GM12865 (cell line): Measurements from ENCODE around the gene MRPL40.

Source experiments
- DNase-seq: peaks from one replicate; pipeline ENCODE4 v3.0.0; 2010; ENCODE audit warnings: low read depth
- H3K4me3 ChIP-seq: 2 replicates; pipeline ENCODE4 v1.5.1; 2011; ENCODE audit warnings: mild to moderate bottlenecking, low read depth, low read length, control low read depth
- TF ChIP-seq, protein P1 (sequence below): IDR thresholded peaks from 2 replicates; pipeline ENCODE4 v1.5.1; 2011; ENCODE audit warnings: low read length, control low read depth, low read depth, inconsistent platforms; ENCODE audit not compliant: insufficient read depth; ENCODE audit errors: missing control alignments

MRPL40 gene

DNA sequence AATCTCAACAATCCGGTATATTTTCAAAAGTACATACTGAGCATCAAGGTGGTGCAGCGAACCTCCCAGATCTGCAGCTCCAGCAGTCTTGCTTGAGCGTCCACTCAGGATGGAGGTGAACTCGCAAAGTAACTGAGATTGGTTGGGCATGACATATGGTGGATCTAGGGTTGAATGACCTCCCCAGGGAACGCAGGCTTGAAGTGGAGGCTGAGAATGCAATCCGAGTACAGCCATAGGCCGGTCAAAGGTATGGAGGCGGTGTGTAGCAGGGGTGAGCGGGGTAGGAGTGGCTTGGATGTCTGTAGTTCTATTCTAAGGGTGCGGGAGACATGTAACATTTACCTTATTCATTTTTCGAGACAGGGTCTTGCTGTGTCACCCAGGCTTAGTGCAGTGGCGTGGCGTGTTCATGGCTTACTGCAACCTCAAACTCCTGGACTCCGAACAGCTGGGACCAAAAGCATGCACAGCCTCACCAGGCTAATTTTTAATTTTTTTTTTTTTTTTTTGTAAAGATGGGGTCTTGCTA is 15.8 kb downstream of the MRPL40 start:
- peak overlapping the region; percentile 72 for H3K4me3 ChIP-seq
- peak; percentile 86 for DNase-seq
- TF ChIP-seq, protein P1, sequence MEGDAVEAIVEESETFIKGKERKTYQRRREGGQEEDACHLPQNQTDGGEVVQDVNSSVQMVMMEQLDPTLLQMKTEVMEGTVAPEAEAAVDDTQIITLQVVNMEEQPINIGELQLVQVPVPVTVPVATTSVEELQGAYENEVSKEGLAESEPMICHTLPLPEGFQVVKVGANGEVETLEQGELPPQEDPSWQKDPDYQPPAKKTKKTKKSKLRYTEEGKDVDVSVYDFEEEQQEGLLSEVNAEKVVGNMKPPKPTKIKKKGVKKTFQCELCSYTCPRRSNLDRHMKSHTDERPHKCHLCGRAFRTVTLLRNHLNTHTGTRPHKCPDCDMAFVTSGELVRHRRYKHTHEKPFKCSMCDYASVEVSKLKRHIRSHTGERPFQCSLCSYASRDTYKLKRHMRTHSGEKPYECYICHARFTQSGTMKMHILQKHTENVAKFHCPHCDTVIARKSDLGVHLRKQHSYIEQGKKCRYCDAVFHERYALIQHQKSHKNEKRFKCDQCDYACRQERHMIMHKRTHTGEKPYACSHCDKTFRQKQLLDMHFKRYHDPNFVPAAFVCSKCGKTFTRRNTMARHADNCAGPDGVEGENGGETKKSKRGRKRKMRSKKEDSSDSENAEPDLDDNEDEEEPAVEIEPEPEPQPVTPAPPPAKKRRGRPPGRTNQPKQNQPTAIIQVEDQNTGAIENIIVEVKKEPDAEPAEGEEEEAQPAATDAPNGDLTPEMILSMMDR: no peak

- H3K4me3 ChIP-seq: peak overlapping the region; percentile 72
- DNase-seq: peak; percentile 77
- TF ChIP-seq, protein P1: no peak
Measured at GRCh38 chr22:19448739-19449421, 16.5 kb downstream of the MRPL40 start.

- no peak for DNase-seq
- no peak overlapping the region for H3K4me3 ChIP-seq
- TF ChIP-seq, protein P1: no peak
Measured at GRCh38 chr22:19449422-19449767, 17.1 kb downstream of the MRPL40 start.

DNA sequence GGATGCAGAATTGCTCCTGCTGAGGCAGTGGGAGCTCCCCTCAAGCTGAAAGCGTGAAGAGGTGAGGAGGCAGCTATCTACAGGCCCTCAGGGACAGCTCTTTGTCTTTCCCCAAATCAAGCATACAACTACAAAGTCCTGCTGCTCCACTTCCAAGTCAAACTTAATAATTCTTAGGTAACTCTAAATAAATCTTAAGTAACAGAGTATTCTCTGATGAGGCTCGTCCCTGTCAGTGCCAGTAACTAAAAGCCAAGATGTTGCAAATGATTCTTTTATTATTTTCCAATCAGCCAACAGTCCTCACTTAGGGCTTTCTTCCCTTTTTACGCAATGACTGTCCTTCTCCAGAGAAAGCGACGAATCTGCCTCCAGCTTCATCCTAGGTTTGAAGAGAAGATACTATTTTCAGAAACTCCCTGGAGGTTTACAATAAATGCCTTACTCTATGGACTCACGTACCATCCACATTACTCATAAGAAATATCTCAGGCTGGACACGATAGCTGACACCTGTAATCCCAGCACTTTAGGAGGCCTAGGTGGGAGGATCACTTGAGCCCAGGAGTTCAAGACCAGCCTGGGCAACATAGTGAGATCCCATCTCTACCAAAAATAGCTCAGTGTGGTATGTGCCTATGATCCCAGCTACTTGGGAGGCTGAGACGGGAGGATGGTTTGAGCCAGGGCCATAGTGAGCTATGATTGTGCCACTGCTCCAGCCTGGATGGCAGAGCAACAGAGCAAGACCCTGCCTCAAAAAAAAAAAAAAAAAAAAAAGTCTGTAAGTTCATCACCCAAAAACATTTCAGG is 18.2 kb downstream of the MRPL40 start:
- DNase-seq: no peak
- no peak overlapping the region for H3K4me3 ChIP-seq
- TF ChIP-seq, protein P1: no peak

GRCh38 chr22:19451570-19451969 is 19.2 kb downstream of the MRPL40 start:
- TF ChIP-seq, protein P1: no peak
- H3K4me3 ChIP-seq: no peak overlapping the region
- DNase-seq: no peak

GRCh38 chr22:19453718-19454117 is 21.4 kb downstream of the MRPL40 start:
- TF ChIP-seq, protein P1: no peak
- DNase-seq: no peak
- H3K4me3 ChIP-seq: no peak overlapping the region

DNA sequence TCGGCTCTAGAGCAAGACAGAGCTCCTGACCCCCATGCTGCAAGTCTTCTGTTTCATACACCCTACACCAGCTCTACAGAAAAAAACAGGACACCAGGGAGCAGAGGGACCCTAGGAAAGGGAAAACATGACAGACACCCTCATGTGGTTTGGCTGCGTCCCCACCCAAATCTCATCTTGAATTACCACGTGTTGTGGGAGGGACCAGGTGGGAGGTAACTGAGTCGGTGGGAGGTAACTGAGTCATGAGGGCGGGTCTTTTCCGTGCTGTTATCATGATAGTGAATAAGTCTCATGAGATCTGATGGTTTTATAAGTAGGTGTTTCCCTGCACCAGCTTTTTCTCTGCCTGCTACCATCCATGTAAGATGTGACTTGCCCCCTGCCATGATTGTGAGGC is 21.8 kb downstream of the MRPL40 start:
- TF ChIP-seq, protein P1: no peak
- no peak overlapping the region for H3K4me3 ChIP-seq
- no peak for DNase-seq
